RWPE1 (cell line): Measurements from ENCODE around the gene EPM2AIP1.
A peak's percentile ranks its signal among the peaks of the same experiment; 100 is the strongest.

Experiments used
- CTCF ChIA-PET: fragments of 350-600 bp; sonication (Branson Sonifier 250); formaldehyde crosslinking; extraction: SDS; loops from one replicate; lab custom pipeline; 2021; lab: Yijun Ruan, JAX
- POLR2A ChIA-PET: fragments of 400-600 bp; formaldehyde crosslinking; extraction: SDS; loops from one replicate; lab custom pipeline; 2020; ENCODE audit warnings: antibody characterized with exemption; ENCODE audit not compliant: low non-redundant PET; lab: Yijun Ruan, JAX
- DNase-seq: peaks from one replicate; pipeline ENCODE4 v3.0.0; 2012; ENCODE audit warnings: low spot score
- H3K27ac ChIP-seq: fragments of 450-650 bp; 2 replicates; pipeline ENCODE4 v1.5.1; 2017
- CTCF ChIP-seq: fragments of 450-650 bp; conservative IDR thresholded peaks from 2 replicates; pipeline ENCODE4 v1.5.1; 2017; ENCODE audit warnings: low read depth, mild to moderate bottlenecking

Gene EPM2AIP1

DNA sequence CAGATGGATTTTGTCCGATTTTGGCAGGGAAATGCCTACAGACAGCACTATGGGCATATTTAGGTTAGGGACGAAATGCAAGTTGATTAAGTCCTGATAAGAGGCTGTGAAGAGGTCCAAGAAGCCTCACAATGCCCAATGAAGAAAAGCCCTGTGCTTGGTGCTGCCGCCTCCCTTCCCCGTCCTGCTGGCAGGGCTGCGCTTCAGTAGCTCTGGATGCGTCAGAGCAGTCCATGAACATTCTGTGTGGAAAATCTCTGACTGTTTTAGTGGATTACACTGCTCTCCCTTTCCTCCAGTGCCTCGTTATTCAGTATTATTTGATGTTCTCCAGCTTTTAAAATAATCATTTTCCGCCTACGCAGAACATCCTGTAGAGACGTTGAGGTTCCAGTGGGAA, 40.0 kb upstream of the EPM2AIP1 start:
- H3K27ac ChIP-seq: no peak overlapping the region
- CTCF ChIA-PET: no interaction called here
- POLR2A ChIA-PET: no interaction called here
- no peak for DNase-seq
- TF ChIP-seq CTCF: no peak

- ChIA-PET POLR2A (no interaction called here), CTCF (no interaction called here)
- H3K27ac ChIP-seq: no peak overlapping the region
- no peak for DNase-seq
- no peak for TF ChIP-seq CTCF
These were observed 38.3 kb upstream of the EPM2AIP1 start for GRCh38 chr3:37031096-37031682.

DNA sequence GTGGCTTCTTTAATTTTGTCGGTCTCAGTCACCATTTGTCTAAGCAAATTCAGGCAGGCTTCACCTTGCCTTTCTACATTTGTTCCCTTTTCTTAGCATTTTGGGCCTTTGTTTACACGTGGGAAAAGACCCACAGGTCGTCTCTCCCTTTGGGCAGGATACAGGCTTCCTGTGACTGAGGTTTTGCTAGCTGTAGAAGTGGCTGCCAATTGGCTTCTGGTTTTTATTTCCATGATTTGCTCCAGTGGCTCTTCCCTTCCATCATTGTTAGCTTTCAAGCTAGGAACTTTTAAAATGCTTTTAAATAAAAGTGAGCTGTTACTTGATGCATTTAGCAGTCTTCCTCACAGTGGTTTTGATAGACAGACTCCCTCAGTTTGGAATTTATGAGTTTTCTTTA, 37.7 kb upstream of the EPM2AIP1 start:
- CTCF ChIA-PET: no interaction called here
- no peak for DNase-seq
- POLR2A ChIA-PET: no interaction called here
- peak overlapping the region; percentile 33; the same call in 1 of the 2 replicates for H3K27ac ChIP-seq
- no peak for TF ChIP-seq CTCF

- POLR2A ChIA-PET: no interaction called here
- no peak for DNase-seq
- TF ChIP-seq CTCF: no peak
- peak overlapping the region; percentile 33; the same call in 1 of the 2 replicates for H3K27ac ChIP-seq
- CTCF ChIA-PET: interaction anchor here (0.7 kb wide), 1 partner anchor 264 kb away, joined by 7 read pairs; no protein-coding TSS in a partner anchor
These were observed 36.7 kb upstream of the EPM2AIP1 start for GRCh38 chr3:37029516-37030163.

DNA sequence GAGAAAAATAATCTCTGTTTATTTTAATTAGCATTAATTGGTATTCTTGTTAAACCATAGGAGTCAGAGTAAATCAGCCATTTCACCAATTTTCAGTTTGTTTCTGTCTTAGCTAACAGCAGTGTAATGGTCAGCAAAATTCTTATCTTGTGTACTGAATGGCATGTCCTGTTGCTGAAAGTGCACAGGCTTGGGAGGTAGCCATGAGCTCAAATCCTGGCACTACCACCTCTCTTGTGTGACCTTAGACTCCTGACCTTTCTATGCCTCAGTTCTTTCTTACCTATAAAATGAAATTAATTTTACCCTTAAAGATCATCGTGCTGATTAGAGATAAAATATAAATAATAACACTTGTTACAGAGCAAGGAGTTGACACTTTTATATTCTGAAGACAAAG, 36.2 kb upstream of the EPM2AIP1 start:
- ChIA-PET CTCF (interaction anchor here (0.7 kb wide), 1 partner anchor 264 kb away, joined by 7 read pairs; no protein-coding TSS in a partner anchor), POLR2A (no interaction called here)
- no peak for TF ChIP-seq CTCF
- no peak for DNase-seq
- H3K27ac ChIP-seq: no peak overlapping the region

GRCh38 chr3:37028329-37028728, 35.4 kb upstream of the EPM2AIP1 start:
- TF ChIP-seq CTCF: no peak
- ChIA-PET CTCF (no interaction called here), POLR2A (no interaction called here)
- no peak for DNase-seq
- no peak overlapping the region for H3K27ac ChIP-seq
